Putamen (tissue), 1 donor: ENCODE data around the gene SH2B3.

ENCODE experiments used
- DNase-seq: peaks from one replicate; pipeline ENCODE4 v3.0.0-alpha.2; 2016; ENCODE audit warnings: low spot score

SH2B3 gene

GRCh38 chr12:111428728-111429175, 23.0 kb downstream of the SH2B3 start:
- no peak for DNase-seq

- no peak for DNase-seq
Observed at GRCh38 chr12:111429828-111430432, 24.2 kb downstream of the SH2B3 start.

- DNase-seq: no peak
Observed at GRCh38 chr12:111430433-111431353, 25.0 kb downstream of the SH2B3 start.

- no peak for DNase-seq
Observed at GRCh38 chr12:111431772-111432171, 26.0 kb downstream of the SH2B3 start.

- DNase-seq: no peak
Observed at GRCh38 chr12:111434049-111434448, 28.3 kb downstream of the SH2B3 start.

GRCh38 chr12:111434680-111435338, 29.1 kb downstream of the SH2B3 start:
- no peak for DNase-seq

GRCh38 chr12:111435661-111436201, 30.0 kb downstream of the SH2B3 start:
- DNase-seq: no peak

- DNase-seq: no peak
Observed at GRCh38 chr12:111436266-111436665, 30.5 kb downstream of the SH2B3 start.

GRCh38 chr12:111436811-111437210, 31.1 kb downstream of the SH2B3 start:
- no peak for DNase-seq

- DNase-seq: no peak
Observed at GRCh38 chr12:111437816-111438454, 32.2 kb downstream of the SH2B3 start.

- no peak for DNase-seq
Observed at GRCh38 chr12:111438481-111438880, 32.8 kb downstream of the SH2B3 start.

GRCh38 chr12:111439657-111440151, 34.0 kb downstream of the SH2B3 start:
- DNase-seq: no peak

- DNase-seq: no peak
Observed at GRCh38 chr12:111440152-111440551, 34.4 kb downstream of the SH2B3 start.

GRCh38 chr12:111440631-111441030, 34.9 kb downstream of the SH2B3 start:
- no peak for DNase-seq

- no peak for DNase-seq
Observed at GRCh38 chr12:111441107-111441928, 35.6 kb downstream of the SH2B3 start.

- DNase-seq: no peak
Observed at GRCh38 chr12:111442301-111443045, 36.8 kb downstream of the SH2B3 start.

- no peak for DNase-seq
Observed at GRCh38 chr12:111443086-111443485, 37.4 kb downstream of the SH2B3 start.

GRCh38 chr12:111443586-111443985, 37.9 kb downstream of the SH2B3 start:
- no peak for DNase-seq

GRCh38 chr12:111444314-111444924, 38.7 kb downstream of the SH2B3 start:
- DNase-seq: no peak
